OCI-LY1 (cell line): Measurements from ENCODE around the gene CFL1.

Experiments
- H2AFZ ChIP-seq: fragments of 200-600 bp; sonication (generic), shearing (Covaris generic); 2 replicates; pipeline ENCODE4 v1.6.0; 2014; ENCODE audit warnings: antibody characterized with exemption, mild to moderate bottlenecking, low read length
- H3F3A ChIP-seq: fragments of 200-600 bp; sonication (generic), shearing (Covaris generic); 2 replicates; pipeline ENCODE4 v1.6.0; 2014; ENCODE audit warnings: mild to moderate bottlenecking, antibody characterized with exemption, low read length, moderate library complexity; ENCODE audit not compliant: insufficient read depth
- H3K27ac ChIP-seq: fragments of 200-600 bp; sonication (generic); 2 replicates; pipeline ENCODE4 v1.5.1; 2014; ENCODE audit warnings: low read length, mixed run types, mild to moderate bottlenecking, low read depth; ENCODE audit not compliant: poor library complexity, severe bottlenecking
- H3K27me3 ChIP-seq: fragments of 200-600 bp; sonication (generic); 2 replicates; pipeline ENCODE4 v1.6.0; 2014; ENCODE audit warnings: antibody characterized with exemption, mild to moderate bottlenecking, low read length, moderate library complexity; ENCODE audit not compliant: insufficient read depth
- H3K36me3 ChIP-seq: fragments of 200-600 bp; sonication (generic); 2 replicates; pipeline ENCODE4 v1.6.1; 2014; ENCODE audit warnings: mild to moderate bottlenecking, antibody characterized with exemption, low read length, moderate library complexity, mixed read lengths; ENCODE audit not compliant: insufficient read depth
- H3K4me1 ChIP-seq: fragments of 200-600 bp; sonication (generic); 2 replicates; pipeline ENCODE4 v1.5.1; 2014; ENCODE audit warnings: mild to moderate bottlenecking, low read length, moderate library complexity; ENCODE audit not compliant: insufficient read depth, severe bottlenecking
- H3K4me2 ChIP-seq: fragments of 200-600 bp; sonication (generic), shearing (Covaris generic); 2 replicates; pipeline ENCODE4 v1.6.1; 2014; ENCODE audit warnings: low read length
- H3K4me3 ChIP-seq: fragments of 200-600 bp; sonication (generic); 2 replicates; pipeline ENCODE4 v1.5.1; 2014; ENCODE audit warnings: low read length, low read depth, mild to moderate bottlenecking, mixed read lengths; ENCODE audit not compliant: poor library complexity, severe bottlenecking
- H3K79me2 ChIP-seq: fragments of 200-600 bp; shearing (Covaris generic); 2 replicates; pipeline ENCODE4 v1.6.1; 2016; ENCODE audit warnings: mixed run types, low read length, mixed read lengths; ENCODE audit not compliant: insufficient read depth
- H3K9ac ChIP-seq: fragments of 200-600 bp; sonication (generic), shearing (Covaris generic); 2 replicates; pipeline ENCODE4 v1.6.1; 2014; ENCODE audit warnings: mild to moderate bottlenecking, low read length, mixed read lengths
- H3K9me2 ChIP-seq: fragments of 200-600 bp; sonication (generic), shearing (Covaris generic); 2 replicates; pipeline ENCODE4 v1.6.1; 2014; ENCODE audit warnings: low read depth, mild to moderate bottlenecking, low read length, mixed read lengths
- H3K9me3 ChIP-seq: fragments of 200-600 bp; shearing (Covaris generic); 2 replicates; pipeline ENCODE4 v1.6.1; 2014; ENCODE audit warnings: low read length, mixed read lengths
- H4K20me1 ChIP-seq: fragments of 200-600 bp; sonication (generic), shearing (Covaris generic); 2 replicates; pipeline ENCODE4 v1.6.0; 2016; ENCODE audit warnings: mild to moderate bottlenecking, low read length; ENCODE audit not compliant: insufficient read depth
- CTCF ChIP-seq: fragments of 200-600 bp; sonication (generic), shearing (Covaris generic); IDR thresholded peaks from 2 replicates; pipeline ENCODE4 v1.5.1; 2017; ENCODE audit warnings: mild to moderate bottlenecking, antibody characterized with exemption, low read length, moderate library complexity, mixed read lengths
- EZH2 ChIP-seq: fragments of 200-600 bp; sonication (generic), shearing (Covaris generic); IDR thresholded peaks from 2 replicates; pipeline ENCODE4 v1.8.0; 2017; ENCODE audit warnings: borderline replicate concordance, mixed run types, mild to moderate bottlenecking, antibody characterized with exemption, low read length, moderate library complexity, mixed read lengths

The CFL1 gene

GRCh38 chr11:65884716-65885092 lies 26.7 kb upstream of the CFL1 start:
- H3K4me2 ChIP-seq = no peak overlapping the region
- peaks cover 43% of the 10 kb centered on the region for H3K36me3 ChIP-seq
- H4K20me1 ChIP-seq = no peaks in the 10 kb centered on the region
- H3K9ac ChIP-seq = no peak overlapping the region
- no peak overlapping the region for H3K4me3 ChIP-seq
- no peak for TF ChIP-seq EZH2
- TF ChIP-seq CTCF = peak; percentile 100
- H3K79me2 ChIP-seq = no peaks in the 10 kb centered on the region
- no peaks in the 10 kb centered on the region for H3K27me3 ChIP-seq
- peaks cover 32% of the 10 kb centered on the region for H3K4me1 ChIP-seq
- H2AFZ ChIP-seq = no peak overlapping the region
- no peak overlapping the region for H3K27ac ChIP-seq
- no peaks in the 10 kb centered on the region for H3K9me3 ChIP-seq
- no peaks in the 10 kb centered on the region for H3K9me2 ChIP-seq
- H3F3A ChIP-seq = peaks cover 3% of the 10 kb centered on the region

GRCh38 chr11:65883786-65884715 lies 26.1 kb upstream of the CFL1 start:
- Histone ChIP-seq H3K27ac (no peak overlapping the region), H3K36me3 (peaks cover 43% of the 10 kb centered on the region), H4K20me1 (no peaks in the 10 kb centered on the region), H3K9ac (no peak overlapping the region), H3K9me2 (no peaks in the 10 kb centered on the region), H3K9me3 (no peaks in the 10 kb centered on the region), H3K4me3 (no peak overlapping the region), H3F3A (no peaks in the 10 kb centered on the region), H3K27me3 (no peaks in the 10 kb centered on the region), H3K79me2 (no peaks in the 10 kb centered on the region), H2AFZ (no peak overlapping the region), H3K4me1 (peaks cover 25% of the 10 kb centered on the region), H3K4me2 (no peak overlapping the region)
- TF ChIP-seq CTCF (no peak), EZH2 (no peak)

GRCh38 chr11:65883058-65883761 lies 25.2 kb upstream of the CFL1 start:
- Histone ChIP-seq H3K9me3 (no peaks in the 10 kb centered on the region), H3K36me3 (peaks cover 43% of the 10 kb centered on the region), H3K79me2 (no peaks in the 10 kb centered on the region), H3K9ac (no peak overlapping the region), H2AFZ (no peak overlapping the region), H3K9me2 (no peaks in the 10 kb centered on the region), H4K20me1 (no peaks in the 10 kb centered on the region), H3K27ac (no peak overlapping the region), H3K4me1 (peaks cover 20% of the 10 kb centered on the region), H3K27me3 (no peaks in the 10 kb centered on the region), H3K4me3 (no peak overlapping the region), H3F3A (no peaks in the 10 kb centered on the region), H3K4me2 (no peak overlapping the region)
- TF ChIP-seq EZH2 (no peak), CTCF (no peak)
